ENCODE measurements around the gene COL1A1. TPM values are rescaled to one million over a fixed set of nuclear protein-coding genes. Genes with fewer than 3 reads are reported as not detected.
A peak's percentile ranks its signal among the peaks of the same experiment; 100 is the strongest.

The COL1A1 gene
- total RNA-seq, 2 experiments from 2014 or later = not detected

DNA sequence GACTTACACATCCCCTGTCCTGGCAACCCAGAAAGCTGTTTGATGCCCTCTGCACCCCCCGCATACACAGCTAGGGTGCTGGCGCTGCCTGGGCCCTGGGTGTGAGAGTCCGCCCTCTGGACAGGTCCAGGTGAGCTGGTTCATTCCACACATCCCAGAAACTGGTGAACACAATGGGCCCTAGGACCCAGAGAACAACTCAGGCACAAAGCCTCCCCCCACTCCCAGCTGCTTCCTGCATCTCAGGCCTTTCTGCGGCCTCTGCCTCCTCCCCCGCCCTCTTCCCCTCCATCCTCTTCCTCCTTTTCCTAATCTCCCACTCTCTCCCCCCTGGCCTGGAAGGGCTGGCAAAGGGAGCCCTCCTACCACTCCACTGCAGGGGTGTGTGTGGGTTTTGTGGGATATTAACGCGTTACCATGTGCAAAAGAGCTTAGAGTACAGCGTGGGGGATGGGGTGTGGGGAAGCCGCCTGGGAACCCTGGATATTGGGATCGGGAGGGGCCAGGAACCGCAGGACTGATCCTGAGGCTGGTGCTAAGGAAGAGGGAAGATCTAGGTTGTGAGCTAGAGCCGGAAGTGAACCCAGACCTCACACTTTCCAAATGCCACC is 49.4 kb downstream of the COL1A1 start:
- no peak for TF ChIP-seq EZH2phosphoT487 (IDR thresholded peaks at IDR 0.05; ENCODE audit: borderline replicate concordance, low read depth, low read length)
- TF ChIP-seq, protein P1, sequence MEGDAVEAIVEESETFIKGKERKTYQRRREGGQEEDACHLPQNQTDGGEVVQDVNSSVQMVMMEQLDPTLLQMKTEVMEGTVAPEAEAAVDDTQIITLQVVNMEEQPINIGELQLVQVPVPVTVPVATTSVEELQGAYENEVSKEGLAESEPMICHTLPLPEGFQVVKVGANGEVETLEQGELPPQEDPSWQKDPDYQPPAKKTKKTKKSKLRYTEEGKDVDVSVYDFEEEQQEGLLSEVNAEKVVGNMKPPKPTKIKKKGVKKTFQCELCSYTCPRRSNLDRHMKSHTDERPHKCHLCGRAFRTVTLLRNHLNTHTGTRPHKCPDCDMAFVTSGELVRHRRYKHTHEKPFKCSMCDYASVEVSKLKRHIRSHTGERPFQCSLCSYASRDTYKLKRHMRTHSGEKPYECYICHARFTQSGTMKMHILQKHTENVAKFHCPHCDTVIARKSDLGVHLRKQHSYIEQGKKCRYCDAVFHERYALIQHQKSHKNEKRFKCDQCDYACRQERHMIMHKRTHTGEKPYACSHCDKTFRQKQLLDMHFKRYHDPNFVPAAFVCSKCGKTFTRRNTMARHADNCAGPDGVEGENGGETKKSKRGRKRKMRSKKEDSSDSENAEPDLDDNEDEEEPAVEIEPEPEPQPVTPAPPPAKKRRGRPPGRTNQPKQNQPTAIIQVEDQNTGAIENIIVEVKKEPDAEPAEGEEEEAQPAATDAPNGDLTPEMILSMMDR (conservative IDR thresholded peaks at IDR 0.05; ENCODE audit: low read length) = no peak
- H2AFZ ChIP-seq (ENCODE audit: low read length) = peak overlapping the region; percentile 51; the same call in 1 of the 2 replicates
- intact Hi-C loops (cut with micrococcal nuclease; ENCODE audit: unreplicated experiment) = loop anchor here (1.0 to 10.0 kb wide), 3 partner anchors 9 to 477 kb away; partner anchors contain the start of genes PDK2 and SPOP
- H4K20me1 ChIP-seq (ENCODE audit: insufficient read depth, low read length) = peaks cover 9% of the 10 kb centered on the region
- H3K4me3 ChIP-seq (ENCODE audit: low read depth, low read length, poor library complexity, severe bottlenecking) = peak overlapping the region; percentile 89
- peaks cover 36% of the 10 kb centered on the region for H3K4me1 ChIP-seq (ENCODE audit: insufficient read depth, low read length, poor library complexity, severe bottlenecking)
- peaks cover 37% of the 10 kb centered on the region for H3K79me2 ChIP-seq (ENCODE audit: insufficient read depth, low read depth, low read length)
- H3K36me3 ChIP-seq (ENCODE audit: insufficient read depth, low read length) = peaks cover 19% of the 10 kb centered on the region
- peak overlapping the region; percentile 98 for H3K4me2 ChIP-seq (ENCODE audit: low read length)
- ChIA-PET POLR2A (interaction anchor here (0.6 to 2.5 kb wide), 4 partner anchors 9 to 793 kb away, joined by 3 to 20 read pairs (median 3); partner anchors contain the start of gene SLC35B1), CTCF (ENCODE audit: unreplicated experiment) (interaction anchor here (0.6 to 1.6 kb wide), 5 partner anchors 9 to 58 kb away, joined by 3 to 5 read pairs (median 4); no protein-coding TSS in a partner anchor)
- DNase-seq (ENCODE audit: low spot score) = peak; percentile 86
- H3K9me2 ChIP-seq (ENCODE audit: insufficient read depth, low read length) = no peaks in the 10 kb centered on the region
- BruUV-seq (replicated peaks) = no TSS peak
- no peaks in the 10 kb centered on the region for H3K9me3 ChIP-seq (ENCODE audit: low read length)
- peak overlapping the region; percentile 87 for H3K27ac ChIP-seq (ENCODE audit: low read depth, low read length, poor library complexity, severe bottlenecking)

DNA sequence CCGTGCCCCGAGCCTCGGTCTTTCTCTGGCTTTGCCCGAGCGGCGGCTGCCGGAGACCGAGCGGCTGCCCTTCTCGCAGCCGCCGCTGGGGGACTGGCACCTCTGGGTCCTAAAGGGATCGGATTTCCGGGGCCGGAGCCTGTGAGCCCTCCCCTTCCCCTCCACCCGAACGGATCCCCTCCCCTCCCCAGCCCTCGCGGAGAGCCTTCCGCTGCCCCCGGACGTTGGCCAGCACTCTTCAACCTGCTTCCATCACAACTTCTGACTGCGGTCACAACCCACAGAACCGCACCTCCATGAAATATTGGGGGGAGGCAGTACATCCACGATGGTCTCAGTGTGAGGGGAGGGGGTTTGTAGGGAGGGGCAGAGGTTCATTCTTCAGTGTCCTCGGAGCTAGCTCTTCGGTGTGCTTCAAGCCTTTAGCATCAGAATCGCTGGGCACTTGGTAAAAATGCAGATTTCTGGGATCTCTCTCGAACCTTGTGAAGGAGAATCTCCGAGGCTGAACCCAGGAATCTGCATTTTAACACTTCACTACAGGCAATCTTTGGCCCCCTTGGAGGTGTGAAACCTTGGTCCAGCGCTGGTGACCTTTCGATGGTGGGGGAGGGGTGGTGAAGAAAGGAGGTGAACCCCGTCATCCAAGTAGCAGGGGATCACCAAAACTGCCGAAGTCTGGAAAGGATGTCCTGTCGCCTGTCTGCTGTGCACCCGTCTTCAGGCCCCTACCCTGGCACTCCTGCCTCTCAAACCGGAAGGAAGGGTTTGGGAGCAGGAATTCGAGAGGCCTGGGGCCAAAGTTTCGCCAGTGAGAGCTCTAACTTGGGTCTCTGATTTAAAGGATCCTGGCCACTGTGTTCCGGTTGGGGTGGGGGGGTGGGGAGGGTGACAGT is 50.1 kb downstream of the COL1A1 start:
- peak overlapping the region; percentile 89 for H3K4me3 ChIP-seq (ENCODE audit: low read depth, low read length, poor library complexity, severe bottlenecking)
- H3K4me2 ChIP-seq (ENCODE audit: low read length) = peak overlapping the region; percentile 98
- H4K20me1 ChIP-seq (ENCODE audit: insufficient read depth, low read length) = peaks cover 17% of the 10 kb centered on the region
- peaks cover 44% of the 10 kb centered on the region for H3K4me1 ChIP-seq (ENCODE audit: insufficient read depth, low read length, poor library complexity, severe bottlenecking)
- H3K36me3 ChIP-seq (ENCODE audit: insufficient read depth, low read length) = peaks cover 27% of the 10 kb centered on the region
- no peak for TF ChIP-seq EZH2phosphoT487 (IDR thresholded peaks at IDR 0.05; ENCODE audit: borderline replicate concordance, low read depth, low read length)
- TF ChIP-seq, protein P1 (conservative IDR thresholded peaks at IDR 0.05; ENCODE audit: low read length) = peak; percentile 60
- no peaks in the 10 kb centered on the region for H3K9me3 ChIP-seq (ENCODE audit: low read length)
- no peaks in the 10 kb centered on the region for H3K9me2 ChIP-seq (ENCODE audit: insufficient read depth, low read length)
- BruUV-seq (replicated peaks) = TSS peak; percentile 61
- DNase-seq (ENCODE audit: low spot score) = peak; percentile 95
- H3K79me2 ChIP-seq (ENCODE audit: insufficient read depth, low read depth, low read length) = peaks cover 45% of the 10 kb centered on the region
- intact Hi-C loops (cut with micrococcal nuclease; ENCODE audit: unreplicated experiment) = loop anchor here (1.0 to 10.0 kb wide), 3 partner anchors 10 to 476 kb away; partner anchors contain the start of genes PDK2 and SPOP
- POLR2A ChIA-PET = interaction anchor here (0.6 to 2.5 kb wide), 7 partner anchors 10 to 792 kb away, joined by 3 to 20 read pairs (median 4); partner anchors contain the start of gene SLC35B1
- H2AFZ ChIP-seq (ENCODE audit: low read length) = peak overlapping the region; percentile 64; the same call in 1 of the 2 replicates
- CTCF ChIA-PET (ENCODE audit: unreplicated experiment) = interaction anchor here (0.6 to 1.6 kb wide), 5 partner anchors 8 to 57 kb away, joined by 3 to 5 read pairs (median 4); no protein-coding TSS in a partner anchor
- peak overlapping the region; percentile 87 for H3K27ac ChIP-seq (ENCODE audit: low read depth, low read length, poor library complexity, severe bottlenecking)

Measured in OCI-LY7 (cell line).